Measurements from ENCODE around the gene STK39. TPM values are rescaled to one million over a fixed set of nuclear protein-coding genes. Genes with fewer than 3 reads are reported as not detected.

Gene STK39
- total and polyA plus RNA-seq, 2 donors (not counting 1 experiment from before 2014, with no cell fraction given), result 2.3 to 14.6 TPM

GRCh38 chr2:168056242-168056787 is 191.1 kb downstream of the STK39 start:
- H3K9ac ChIP-seq (ENCODE audit: low read length), result no peak overlapping the region
- H3K4me3 Mint-ChIP-seq, result no peak overlapping the region
- H3K27ac ChIP-seq (ENCODE audit: low read length in 2 of 2), result no peak overlapping the region
- H3K27me3 ChIP-seq (replicated peaks in 1 of 4; ENCODE audit: control extremely low read depth in 1 of 4, control insufficient read depth in 3 of 4, insufficient read depth in 4 of 4, low read length in 3 of 4), result no peaks in the 10 kb centered on the region
- H3K4me2 ChIP-seq (replicated peaks; ENCODE audit: low read depth, low read length, poor library complexity, severe bottlenecking), result no peak overlapping the region
- H3K9me3 ChIP-seq (ENCODE audit: control extremely low read depth in 1 of 3, control insufficient read depth in 2 of 3, insufficient read depth in 1 of 3, low read length in 2 of 3), result no peaks in the 10 kb centered on the region
- H3K4me3 ChIP-seq (ENCODE audit: control extremely low read depth in 1 of 5, extremely low read depth in 1 of 5, insufficient read depth in 1 of 5, low read depth in 2 of 5, low read length in 4 of 5), result no peak overlapping the region
- ChIA-PET CTCF (no interaction called here), POLR2A (no interaction called here)
- H3K27ac Mint-ChIP-seq, result no peak overlapping the region
- intact Hi-C loops (cut with micrococcal nuclease), result no loop called here
- H2AFZ ChIP-seq (ENCODE audit: insufficient read depth, low read depth, low read length, poor library complexity, severe bottlenecking), result no peak overlapping the region
- TF ChIP-seq EZH2 (IDR thresholded peaks at IDR 0.05; ENCODE audit: borderline replicate concordance, insufficient read depth, low read depth, low read length, poor library complexity, severe bottlenecking) (no peak), CTCF (IDR thresholded peaks at IDR 0.05) (no peak)
- H3K4me1 Mint-ChIP-seq, result no peaks in the 10 kb centered on the region
- no peak for DNase-seq
- H4K20me1 ChIP-seq (ENCODE audit: control insufficient read depth, insufficient read depth, low read length, poor library complexity, severe bottlenecking), result no peaks in the 10 kb centered on the region
- no peaks in the 10 kb centered on the region for H3K4me1 ChIP-seq (ENCODE audit: control insufficient read depth in 2 of 2, insufficient read depth in 2 of 2, low read length in 2 of 2)
- no peak for ATAC-seq (ENCODE audit: low read depth)
- no peaks in the 10 kb centered on the region for H3K9me3 Mint-ChIP-seq (ENCODE audit: insufficient read depth)
- H3K79me2 ChIP-seq (ENCODE audit: control insufficient read depth, insufficient read depth, low read length), result no peaks in the 10 kb centered on the region
- peaks cover 2 to 3% of the 10 kb centered on the region in 2 experiments for H3K36me3 ChIP-seq (replicated peaks in 1 of 2; ENCODE audit: control extremely low read depth in 1 of 2, control insufficient read depth in 1 of 2, extremely low read depth in 1 of 2, insufficient read depth in 2 of 2, low read length in 1 of 2)
- WGBS (ENCODE audit: insufficient coverage), result 83% methylated on average over 2 of the region's 9 CpGs
- no peaks in the 10 kb centered on the region for H3K27me3 Mint-ChIP-seq

GRCh38 chr2:168054657-168055056 is 192.7 kb downstream of the STK39 start:
- intact Hi-C loops (cut with micrococcal nuclease), result no loop called here
- H3K4me3 ChIP-seq (ENCODE audit: control extremely low read depth in 1 of 5, extremely low read depth in 1 of 5, insufficient read depth in 1 of 5, low read depth in 2 of 5, low read length in 4 of 5), result no peak overlapping the region
- Mint-ChIP-seq H3K27ac (no peak overlapping the region), H3K9me3 (ENCODE audit: insufficient read depth) (no peaks in the 10 kb centered on the region), H3K4me3 (no peak overlapping the region), H3K27me3 (no peaks in the 10 kb centered on the region), H3K4me1 (no peaks in the 10 kb centered on the region)
- H3K9ac ChIP-seq (ENCODE audit: low read length), result no peak overlapping the region
- H3K4me1 ChIP-seq (ENCODE audit: control insufficient read depth in 2 of 2, insufficient read depth in 2 of 2, low read length in 2 of 2), result no peaks in the 10 kb centered on the region
- H2AFZ ChIP-seq (ENCODE audit: insufficient read depth, low read depth, low read length, poor library complexity, severe bottlenecking), result no peak overlapping the region
- WGBS (ENCODE audit: insufficient coverage), result 67% methylated on average over 3 of the region's 5 CpGs
- no peak for ATAC-seq (ENCODE audit: low read depth)
- TF ChIP-seq CTCF (IDR thresholded peaks at IDR 0.05), result no peak
- no peaks in the 10 kb centered on the region for H3K9me3 ChIP-seq (ENCODE audit: control extremely low read depth in 1 of 3, control insufficient read depth in 2 of 3, insufficient read depth in 1 of 3, low read length in 2 of 3)
- H3K27me3 ChIP-seq (replicated peaks in 1 of 4; ENCODE audit: control extremely low read depth in 1 of 4, control insufficient read depth in 3 of 4, insufficient read depth in 4 of 4, low read length in 3 of 4), result no peaks in the 10 kb centered on the region
- no peak overlapping the region for H3K27ac ChIP-seq (ENCODE audit: low read length in 2 of 2)
- ChIA-PET POLR2A (no interaction called here), CTCF (no interaction called here)
- DNase-seq, result no peak
- no peaks in the 10 kb centered on the region for H4K20me1 ChIP-seq (ENCODE audit: control insufficient read depth, insufficient read depth, low read length, poor library complexity, severe bottlenecking)
- no peaks in the 10 kb centered on the region for H3K79me2 ChIP-seq (ENCODE audit: control insufficient read depth, insufficient read depth, low read length)
- no peak overlapping the region for H3K4me2 ChIP-seq (replicated peaks; ENCODE audit: low read depth, low read length, poor library complexity, severe bottlenecking)
- peaks cover 3 to 4% of the 10 kb centered on the region in 2 experiments for H3K36me3 ChIP-seq (replicated peaks in 1 of 2; ENCODE audit: control extremely low read depth in 1 of 2, control insufficient read depth in 1 of 2, extremely low read depth in 1 of 2, insufficient read depth in 2 of 2, low read length in 1 of 2)

Measured in B cell (primary cell).